HG03442 (cell line): ENCODE data around the gene WDR72.
"Not testable (repeated sequence)": the region's sequence is repeated elsewhere in the genome, so short reads cannot be mapped to it uniquely, and the experiment has no call there.

Experiments
- ATAC-seq: cut with Tn5 transposase; IDR thresholded peaks from one replicate; pipeline ENCODE4 v1.9.1; 2021; ENCODE audit warnings: mild to moderate bottlenecking, moderate library complexity; ENCODE audit not compliant: unreplicated experiment

Gene WDR72

DNA sequence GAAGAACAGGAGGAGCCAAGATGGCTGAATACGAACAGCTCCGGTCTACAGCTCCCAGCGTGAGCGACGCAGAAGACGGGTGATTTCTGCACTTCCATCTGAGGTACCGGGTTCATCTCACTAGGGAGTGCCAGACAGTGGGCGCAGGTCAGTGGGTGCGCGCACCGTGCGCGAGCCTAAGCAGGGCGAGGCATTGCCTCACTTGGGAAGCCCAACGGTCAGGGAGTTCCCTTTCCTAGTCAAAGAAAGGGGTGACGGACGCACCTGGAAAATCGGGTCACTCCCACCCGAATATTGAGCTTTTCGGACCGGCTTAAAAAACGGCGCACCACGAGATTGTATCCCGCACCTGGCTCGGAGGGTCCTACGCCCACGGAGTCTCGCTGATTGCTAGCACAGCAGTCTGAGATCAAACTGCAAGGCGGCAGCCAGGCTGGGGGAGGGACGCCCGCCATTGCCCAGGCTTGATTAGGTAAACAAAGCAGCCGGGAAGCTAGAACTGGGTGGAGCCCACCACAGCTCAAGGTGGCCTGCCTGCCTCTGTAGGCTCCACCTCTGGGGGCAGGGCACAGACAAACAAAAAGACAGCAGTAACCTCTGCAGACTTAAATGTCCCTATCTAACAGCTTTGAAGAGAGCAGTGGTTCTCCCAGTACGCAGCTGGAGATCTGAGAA is 218.7 kb downstream of the WDR72 start:
- not testable (repeated sequence) for ATAC-seq

DNA sequence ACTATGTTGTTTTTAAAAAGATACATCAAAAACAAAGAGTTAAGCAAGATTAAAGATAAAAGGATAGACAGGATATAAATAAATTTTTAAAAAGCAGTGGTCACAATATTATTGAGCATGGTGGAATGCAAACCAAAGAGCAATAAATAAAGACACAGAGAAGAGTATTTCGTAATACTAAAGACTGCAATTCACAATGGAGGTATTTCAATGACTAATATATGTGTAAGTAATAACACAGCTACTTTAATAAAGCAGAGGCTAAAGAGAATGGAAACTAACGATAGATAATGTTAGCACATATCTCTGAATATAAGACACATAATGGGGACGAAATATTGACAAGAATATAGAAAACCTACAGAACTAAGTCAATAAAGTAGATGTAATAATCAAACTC is 219.6 kb downstream of the WDR72 start:
- no peak for ATAC-seq

DNA sequence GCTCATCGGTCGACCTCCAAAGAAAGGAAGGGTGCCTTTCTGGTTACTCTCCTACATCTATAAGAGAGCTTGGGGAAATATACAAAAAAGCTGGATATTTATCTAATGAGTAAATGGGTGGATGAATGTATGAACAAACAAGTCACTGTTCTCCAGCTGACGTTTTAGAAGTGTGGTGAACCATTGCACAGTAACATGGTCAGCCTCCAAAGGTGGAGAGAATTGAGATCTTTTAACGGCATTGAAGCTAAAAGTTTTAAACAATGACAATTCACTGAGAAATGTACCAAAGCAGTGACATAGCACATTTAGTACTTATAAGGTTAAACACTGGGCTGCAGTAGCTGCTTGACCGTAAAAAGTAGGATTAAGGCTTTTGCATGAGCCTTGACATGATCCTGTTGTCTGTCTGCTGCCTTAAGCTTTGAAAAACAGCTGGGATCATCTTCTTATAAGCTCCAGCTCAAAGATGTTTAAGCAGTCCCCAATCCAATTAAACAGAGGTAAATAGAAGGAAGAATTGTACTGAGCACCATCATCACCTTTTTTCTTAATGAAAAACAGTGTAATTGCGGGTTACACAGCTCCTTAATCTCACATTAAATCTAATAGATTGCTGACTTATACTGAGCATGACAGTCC is 222.9 kb downstream of the WDR72 start:
- ATAC-seq, result no peak

DNA sequence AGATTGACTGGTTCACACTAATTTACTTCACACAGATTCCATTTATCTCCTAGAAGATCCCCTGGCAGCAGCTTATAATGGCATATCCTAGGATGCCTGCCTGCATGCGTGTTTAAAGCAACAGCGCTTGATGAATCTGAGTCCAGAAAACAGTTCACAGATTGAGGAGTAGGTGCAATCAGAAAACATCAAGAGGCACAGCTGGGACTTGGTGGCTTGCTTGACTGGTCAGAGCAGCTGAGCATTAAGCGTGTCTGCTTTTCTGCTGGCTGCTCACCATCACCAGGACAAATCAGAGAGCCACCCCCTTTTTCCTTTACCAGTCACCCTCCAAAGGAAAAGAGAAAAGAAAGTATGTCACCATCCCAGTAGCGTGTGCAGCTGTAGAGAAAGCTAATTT is 223.6 kb downstream of the WDR72 start:
- no peak for ATAC-seq

DNA sequence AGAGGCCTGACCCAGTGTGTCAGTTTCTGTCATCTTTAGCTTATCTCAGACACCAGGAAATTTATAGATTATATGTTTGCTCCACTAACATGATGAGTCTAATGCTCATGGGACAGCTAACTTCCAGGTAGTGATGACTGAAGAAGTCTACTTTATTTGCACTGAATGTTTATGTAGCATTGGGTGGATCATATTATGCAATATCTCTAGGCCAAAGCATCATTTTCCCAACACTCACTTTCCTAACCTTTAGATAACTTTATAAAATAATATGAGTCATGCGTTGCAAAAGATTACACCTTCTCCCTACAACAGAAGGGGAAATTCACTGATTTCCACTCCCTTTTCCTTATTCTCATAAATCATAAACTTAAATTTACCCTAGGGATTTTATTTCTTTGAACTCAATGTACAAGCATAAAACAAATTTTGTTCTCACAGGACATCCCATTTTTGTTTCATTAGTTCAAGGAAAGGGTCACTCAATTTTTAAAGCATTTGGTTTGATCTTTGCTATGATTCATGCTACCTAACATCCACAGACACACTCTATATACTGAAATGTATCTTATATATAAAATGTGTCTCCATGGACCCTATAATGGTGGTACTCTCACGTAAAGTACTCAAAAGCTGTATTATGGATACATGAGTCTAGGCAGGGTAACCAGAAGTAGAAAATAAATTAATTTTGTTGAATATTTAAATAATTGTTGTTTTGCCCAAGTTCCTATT is 225.2 kb downstream of the WDR72 start:
- no peak for ATAC-seq

DNA sequence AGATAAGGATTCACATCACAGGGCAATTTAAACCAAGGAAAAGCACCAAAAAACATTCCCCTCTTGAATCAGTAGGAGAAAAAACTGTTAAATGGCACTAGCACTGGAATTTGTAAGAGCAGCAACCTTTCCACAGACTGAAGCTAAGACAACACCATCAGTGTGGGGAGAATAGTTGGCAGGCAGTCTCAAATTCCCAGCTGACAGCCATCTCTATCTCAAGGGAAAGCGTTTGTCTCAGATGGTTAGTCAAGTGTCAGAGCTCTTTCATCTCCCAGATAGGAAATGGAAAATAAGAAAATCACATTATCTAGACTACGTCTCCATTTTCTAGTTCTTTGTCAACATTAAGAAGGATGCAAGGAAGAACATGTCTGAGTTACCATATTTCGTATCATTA is 228.7 kb downstream of the WDR72 start:
- ATAC-seq, result no peak

DNA sequence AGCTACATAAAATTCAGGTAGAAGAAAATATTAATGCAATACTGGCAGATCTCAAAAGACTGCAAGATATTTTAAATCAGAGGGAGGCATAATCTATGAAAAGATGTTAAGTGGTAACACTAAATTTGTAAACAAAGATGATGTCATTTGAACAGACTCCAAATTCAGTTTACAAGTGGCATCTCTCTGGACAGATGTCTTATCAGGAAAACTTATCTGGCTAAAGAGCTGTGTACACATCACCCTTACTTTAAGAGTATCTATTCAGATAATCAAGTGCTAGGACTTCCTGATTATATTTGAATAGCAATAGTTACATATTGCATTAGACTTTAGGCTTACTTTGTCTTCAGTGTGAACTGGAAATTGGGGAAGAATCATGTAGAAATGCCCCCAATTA is 231.5 kb downstream of the WDR72 start:
- ATAC-seq, result no peak

GRCh38 chr15:53525894-53526293 is 233.6 kb downstream of the WDR72 start:
- ATAC-seq, result no peak

DNA sequence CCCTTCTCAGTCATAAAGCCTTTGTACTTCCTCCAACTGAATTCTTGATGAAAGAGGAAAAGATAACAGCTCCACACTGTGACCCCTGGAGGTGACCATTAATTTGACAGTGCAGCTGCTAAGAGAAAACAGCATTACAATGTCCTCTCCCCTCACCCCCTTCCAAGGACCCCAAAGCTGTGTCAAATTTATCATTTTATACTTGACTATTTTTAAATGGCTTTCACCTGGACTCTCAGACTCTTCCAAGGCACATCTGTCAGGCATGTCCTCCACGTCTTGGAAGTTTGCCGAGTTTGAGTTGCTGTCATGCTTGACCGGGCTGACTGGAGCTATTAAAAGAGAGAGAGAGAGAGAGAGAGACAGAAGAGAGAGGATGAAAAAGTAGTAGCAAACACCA is 236.5 kb downstream of the WDR72 start:
- no peak for ATAC-seq

- no peak for ATAC-seq
Measured at GRCh38 chr15:53520996-53521395, 238.5 kb downstream of the WDR72 start.

GRCh38 chr15:53513431-53513830 is 246.0 kb downstream of the WDR72 start:
- no peak for ATAC-seq

GRCh38 chr15:53512029-53512428 is 247.4 kb downstream of the WDR72 start:
- no peak for ATAC-seq

DNA sequence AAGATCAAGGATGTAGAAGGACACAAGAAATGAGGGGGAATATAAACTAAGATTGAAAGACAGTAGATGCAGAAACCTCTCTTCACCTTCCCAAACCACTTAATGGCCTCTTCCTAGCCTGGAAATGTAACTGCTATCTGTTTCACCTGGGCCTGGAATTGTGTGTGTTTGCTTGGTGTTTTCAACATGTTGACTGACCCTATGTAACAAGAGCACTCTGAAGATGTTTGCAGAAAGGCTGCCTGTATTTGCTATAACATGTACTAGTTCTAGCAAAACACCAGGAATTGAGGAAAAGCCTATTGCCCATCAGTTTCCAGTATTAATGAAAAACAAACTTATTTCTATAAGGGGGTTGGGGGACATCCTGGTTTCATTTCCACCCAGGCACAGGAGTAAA is 248.3 kb downstream of the WDR72 start:
- no peak for ATAC-seq

DNA sequence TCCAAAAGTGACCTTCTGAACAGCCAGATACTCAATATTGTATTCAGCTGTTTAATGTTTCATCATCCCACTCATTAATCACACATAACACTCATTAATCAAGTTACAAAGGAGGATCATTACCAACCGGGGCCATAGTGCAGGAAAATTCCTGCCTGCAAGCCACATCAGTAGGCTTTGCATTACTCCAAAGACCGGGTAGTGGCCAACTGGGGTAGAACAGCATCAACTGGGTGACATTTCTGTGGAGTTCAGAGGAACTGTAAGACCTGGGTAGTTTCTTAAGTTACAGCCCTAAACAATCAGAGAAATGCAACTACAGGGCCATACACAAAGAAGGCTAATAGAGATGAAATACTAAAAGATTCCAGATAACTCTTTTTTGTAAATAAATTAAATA is 253.1 kb downstream of the WDR72 start:
- ATAC-seq, result no peak

GRCh38 chr15:53498996-53499395 is 260.5 kb downstream of the WDR72 start:
- no peak for ATAC-seq

- ATAC-seq, result no peak
Measured at GRCh38 chr15:53490341-53490740, 269.1 kb downstream of the WDR72 start.

DNA sequence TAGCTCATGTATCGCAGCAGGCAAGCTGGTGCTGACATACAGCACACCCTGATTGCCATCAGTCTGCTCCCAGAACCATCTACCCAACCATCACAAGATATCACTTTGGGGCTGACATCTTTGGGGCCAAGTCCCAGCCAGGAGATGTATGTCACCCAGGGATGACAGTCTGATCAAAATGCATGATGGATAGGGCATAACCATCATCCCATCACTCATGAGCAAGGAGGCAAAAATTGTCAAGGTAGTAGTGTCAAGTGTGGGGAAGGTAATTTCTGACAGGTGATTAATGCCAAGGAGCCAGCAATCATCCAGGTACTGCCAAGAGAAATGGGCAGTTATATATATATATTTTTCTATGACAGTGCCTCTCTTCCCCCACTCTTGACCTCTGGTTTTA is 277.4 kb downstream of the WDR72 start:
- no peak for ATAC-seq

GRCh38 chr15:53477981-53478766 is 281.3 kb downstream of the WDR72 start:
- ATAC-seq, result no peak

- no peak for ATAC-seq
Measured at GRCh38 chr15:53473886-53474285, 285.6 kb downstream of the WDR72 start.

- ATAC-seq, result no peak
Measured at GRCh38 chr15:53473435-53473834, 286.0 kb downstream of the WDR72 start.

GRCh38 chr15:53472883-53473282 is 286.6 kb downstream of the WDR72 start:
- no peak for ATAC-seq
